SK-N-SH treated with all-trans-retinoic acid at 6 μM for 48 hours (cell line): ENCODE data around the gene ZNF770.

Experiments used
- RARB ChIP-seq: fragments of 250-450 bp; sonication (Bioruptor Pico); IDR thresholded peaks from 2 replicates; pipeline ENCODE4 v1.8.0; 2021; ENCODE audit warnings: mild to moderate bottlenecking, moderate library complexity
- TF ChIP-seq, protein P1 (sequence below): fragments of 250-450 bp; sonication (Bioruptor Pico); IDR thresholded peaks from 2 replicates; pipeline ENCODE4 v1.8.0; 2020; ENCODE audit warnings: mild to moderate bottlenecking, moderate library complexity, borderline replicate concordance

DNA sequence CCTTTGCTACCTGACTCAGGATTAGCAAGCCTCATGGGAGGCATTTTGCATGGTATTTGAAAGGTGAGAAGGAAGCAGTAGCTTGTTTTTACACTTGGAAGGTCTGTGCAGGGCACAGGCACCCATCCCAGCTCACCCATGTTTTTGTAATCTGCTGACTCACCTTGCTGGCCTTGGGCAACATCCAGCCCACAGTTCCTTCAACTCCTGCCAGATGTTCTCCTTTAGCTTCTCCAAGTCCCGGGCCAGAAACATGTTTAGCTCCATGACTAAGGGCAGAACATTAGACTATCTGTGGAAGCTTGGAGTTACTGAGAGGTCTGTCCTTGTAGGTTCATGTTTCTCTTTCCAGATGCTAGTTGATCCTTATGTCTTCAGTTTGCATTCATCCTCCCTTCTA is 12.4 kb upstream of the ZNF770 start:
- TF ChIP-seq RARB (CRISPR knock-in tag) = no peak
- TF ChIP-seq, protein P1, sequence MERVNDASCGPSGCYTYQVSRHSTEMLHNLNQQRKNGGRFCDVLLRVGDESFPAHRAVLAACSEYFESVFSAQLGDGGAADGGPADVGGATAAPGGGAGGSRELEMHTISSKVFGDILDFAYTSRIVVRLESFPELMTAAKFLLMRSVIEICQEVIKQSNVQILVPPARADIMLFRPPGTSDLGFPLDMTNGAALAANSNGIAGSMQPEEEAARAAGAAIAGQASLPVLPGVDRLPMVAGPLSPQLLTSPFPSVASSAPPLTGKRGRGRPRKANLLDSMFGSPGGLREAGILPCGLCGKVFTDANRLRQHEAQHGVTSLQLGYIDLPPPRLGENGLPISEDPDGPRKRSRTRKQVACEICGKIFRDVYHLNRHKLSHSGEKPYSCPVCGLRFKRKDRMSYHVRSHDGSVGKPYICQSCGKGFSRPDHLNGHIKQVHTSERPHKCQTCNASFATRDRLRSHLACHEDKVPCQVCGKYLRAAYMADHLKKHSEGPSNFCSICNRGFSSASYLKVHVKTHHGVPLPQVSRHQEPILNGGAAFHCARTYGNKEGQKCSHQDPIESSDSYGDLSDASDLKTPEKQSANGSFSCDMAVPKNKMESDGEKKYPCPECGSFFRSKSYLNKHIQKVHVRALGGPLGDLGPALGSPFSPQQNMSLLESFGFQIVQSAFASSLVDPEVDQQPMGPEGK (CRISPR knock-in tag) = no peak
